Ovary (tissue), 9 donors: ENCODE results near the gene ST8SIA6. TPM values are rescaled to one million over a fixed set of nuclear protein-coding genes. Genes with fewer than 3 reads are reported as not detected.

ENCODE experiments used
- DNase-seq, 5 donors: peaks; one replicate each; pipeline ENCODE4 v3.0.0-alpha.2; 2019 to 2020
- H3K27ac ChIP-seq, 2 donors: fragments of 200-600 bp; one replicate each; pipeline versions ENCODE4 v1.5.1 to v1.8.0; 2019 to 2022
- H3K27me3 ChIP-seq: fragments of 200-600 bp; one replicate; pipeline ENCODE4 v1.8.0; 2022
- H3K36me3 ChIP-seq: fragments of 200-600 bp; sonication (generic); one replicate; pipeline ENCODE4 v1.5.1; 2019
- H3K4me1 ChIP-seq: one replicate; pipeline ENCODE4 v1.8.1; 2013; ENCODE audit warnings: mild to moderate bottlenecking, moderate library complexity; ENCODE audit not compliant: insufficient read depth
- H3K4me3 ChIP-seq: fragments of 200-600 bp; sonication (generic); one replicate; pipeline ENCODE4 v1.5.1; 2017
- H3K9me3 ChIP-seq, 2 donors: fragments of 200-600 bp in 1 of 2; sonication (generic) in 1 of 2; one replicate each; pipeline versions ENCODE4 v1.5.1 to v1.8.1; 2013 to 2019; ENCODE audit warnings: mild to moderate bottlenecking in 1 of 2, moderate library complexity in 1 of 2
- EP300 ChIP-seq: sonication (generic); formaldehyde crosslinking; IDR thresholded peaks from one replicate; pipeline ENCODE4 v1.6.1; 2017; ENCODE audit warnings: antibody characterized with exemption
- POLR2A ChIP-seq: fragments of 450-650 bp; IDR thresholded peaks from one replicate; pipeline ENCODE4 v1.6.1; 2017; ENCODE audit warnings: antibody characterized with exemption, mild to moderate bottlenecking, moderate library complexity
- WGBS, 3 donors: extraction: QIAGEN DNeasy Blood & Tissue Kit in 1 of 3; methylation state at CpG; one replicate each; pipeline versions ENCODE4 v1.1.5 to v1.1.7; 2013 to 2017; 5-methylcytosine and 5-hydroxymethylcytosine counted together
- intact Hi-C, 4 donors: fragments of 100-400 bp; cut with DNase I; formaldehyde crosslinking; loops; one replicate each; pipeline versions ENCODE4 v1.11.0 to v1.15.1; 2022 to 2023
- polyA plus RNA-seq, 2 donors: library from polyadenylated mRNA; stranded (reverse); fragments of 200-250 nt in 1 of 2; fragments of 350-450 nt in 1 of 2; fragmentation: Illumina TruSeq in 1 of 2; extraction: RNeasy Lipid Tissue Mini Kit (QIAGEN cat#74804) in 1 of 2; gene quantifications; one replicate each; pipeline ENCODE4 v1.2.3, GENCODE V29; 2013 to 2014
- total RNA-seq, 7 donors: library from RNA; depleted of rRNA in 2 of 7; stranded (reverse); fragments of >200 nt in 2 of 7; fragmentation: NEBNext Ultra II Directional in 3 of 7; extraction: Animal tissue kit (Norgen Biotek cat#: 25700) in 3 of 7; gene quantifications; one replicate each; pipeline versions ENCODE4 v1.1.0 to v1.2.4, GENCODE V29; 2016 to 2023
- TF ChIP-seq, protein P1 (sequence below), 3 donors: fragments of 450-650 bp in 2 of 3; fragments of 200-600 bp in 1 of 3; IDR thresholded peaks; one replicate each; pipeline versions ENCODE4 v1.5.1 to v1.8.0; 2016 to 2022; ENCODE audit warnings: antibody characterized with exemption in 3 of 3, mild to moderate bottlenecking in 1 of 3
- donor health status: DM: no; HTN: no; CAD: no; lungs with moderate emphysema.
- donor health status: DM: no; HTN: no; CAD: no.
- donor health status: Bipolar disorder and iron deficiency.
- donor health status: DM: yes; HTN: yes; CAD: no.
- donor health status: DM: no; HTN: no; CAD: no.
- donor health status: DM: yes; HTN: yes; CAD: no.

Gene ST8SIA6
- total and polyA plus RNA-seq, 9 donors: 0.22 to 2.1 (median 0.95) TPM; not detected in 1

GRCh38 chr10:17464545-17464944, 10.2 kb upstream of the ST8SIA6 start:
- Histone ChIP-seq H3K36me3 (no peaks in the 10 kb centered on the region), H3K4me1 (no peaks in the 10 kb centered on the region), H3K27me3 (no peaks in the 10 kb centered on the region), H3K4me3 (no peak overlapping the region), H3K27ac (no peak overlapping the region), H3K9me3 (no peaks in the 10 kb centered on the region)
- intact Hi-C loops: no loop called here
- 83 to 90% (median 88%) methylated on average over 5 of the region's 5 CpGs for WGBS, 3 donors
- TF ChIP-seq EP300 (no peak), POLR2A (no peak)
- TF ChIP-seq, protein P1, sequence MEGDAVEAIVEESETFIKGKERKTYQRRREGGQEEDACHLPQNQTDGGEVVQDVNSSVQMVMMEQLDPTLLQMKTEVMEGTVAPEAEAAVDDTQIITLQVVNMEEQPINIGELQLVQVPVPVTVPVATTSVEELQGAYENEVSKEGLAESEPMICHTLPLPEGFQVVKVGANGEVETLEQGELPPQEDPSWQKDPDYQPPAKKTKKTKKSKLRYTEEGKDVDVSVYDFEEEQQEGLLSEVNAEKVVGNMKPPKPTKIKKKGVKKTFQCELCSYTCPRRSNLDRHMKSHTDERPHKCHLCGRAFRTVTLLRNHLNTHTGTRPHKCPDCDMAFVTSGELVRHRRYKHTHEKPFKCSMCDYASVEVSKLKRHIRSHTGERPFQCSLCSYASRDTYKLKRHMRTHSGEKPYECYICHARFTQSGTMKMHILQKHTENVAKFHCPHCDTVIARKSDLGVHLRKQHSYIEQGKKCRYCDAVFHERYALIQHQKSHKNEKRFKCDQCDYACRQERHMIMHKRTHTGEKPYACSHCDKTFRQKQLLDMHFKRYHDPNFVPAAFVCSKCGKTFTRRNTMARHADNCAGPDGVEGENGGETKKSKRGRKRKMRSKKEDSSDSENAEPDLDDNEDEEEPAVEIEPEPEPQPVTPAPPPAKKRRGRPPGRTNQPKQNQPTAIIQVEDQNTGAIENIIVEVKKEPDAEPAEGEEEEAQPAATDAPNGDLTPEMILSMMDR (IDR thresholded peaks at IDR 0.05): no peak
- no peak for DNase-seq

GRCh38 chr10:17460756-17461155, 6.4 kb upstream of the ST8SIA6 start:
- Histone ChIP-seq H3K27me3 (no peaks in the 10 kb centered on the region), H3K9me3 (no peaks in the 10 kb centered on the region), H3K27ac (no peak overlapping the region), H3K4me1 (no peaks in the 10 kb centered on the region), H3K36me3 (no peaks in the 10 kb centered on the region), H3K4me3 (no peak overlapping the region)
- TF ChIP-seq POLR2A (no peak), EP300 (no peak)
- TF ChIP-seq, protein P1 (IDR thresholded peaks at IDR 0.05): no peak
- intact Hi-C loops: no loop called here
- no peak for DNase-seq

DNA sequence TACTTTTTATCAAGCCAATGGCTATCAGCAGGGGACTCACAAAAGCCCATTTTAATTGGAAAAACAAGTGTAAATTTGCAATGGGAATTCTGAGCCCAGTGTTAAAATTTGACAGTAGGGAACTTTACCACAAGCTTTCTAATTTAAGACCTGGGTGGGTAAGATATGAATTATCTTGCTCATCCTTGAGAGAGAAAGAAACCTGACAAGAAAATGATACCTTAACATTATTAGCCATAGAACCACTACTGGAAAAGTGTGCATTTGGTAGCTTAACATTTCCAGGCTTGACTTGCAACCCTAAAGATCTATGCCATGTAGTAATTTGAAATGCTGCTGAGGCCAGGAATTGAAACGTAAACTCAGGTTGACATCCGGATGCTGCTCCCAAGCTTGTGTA, 2.7 kb upstream of the ST8SIA6 start:
- Histone ChIP-seq H3K4me3 (no peak overlapping the region), H3K36me3 (no peaks in the 10 kb centered on the region), H3K27me3 (no peaks in the 10 kb centered on the region), H3K9me3 (peaks cover 0 to 6% of the 10 kb centered on the region in 2 donors), H3K4me1 (peaks cover 4% of the 10 kb centered on the region), H3K27ac (no peak overlapping the region)
- TF ChIP-seq, protein P1 (IDR thresholded peaks at IDR 0.05): no peak
- TF ChIP-seq EP300: no peak
- no peak for TF ChIP-seq POLR2A
- intact Hi-C loops: no loop called here
- 92 to 96% (median 95%) methylated on average over 2 of the region's 2 CpGs for WGBS, 3 donors
- DNase-seq: no peak

DNA sequence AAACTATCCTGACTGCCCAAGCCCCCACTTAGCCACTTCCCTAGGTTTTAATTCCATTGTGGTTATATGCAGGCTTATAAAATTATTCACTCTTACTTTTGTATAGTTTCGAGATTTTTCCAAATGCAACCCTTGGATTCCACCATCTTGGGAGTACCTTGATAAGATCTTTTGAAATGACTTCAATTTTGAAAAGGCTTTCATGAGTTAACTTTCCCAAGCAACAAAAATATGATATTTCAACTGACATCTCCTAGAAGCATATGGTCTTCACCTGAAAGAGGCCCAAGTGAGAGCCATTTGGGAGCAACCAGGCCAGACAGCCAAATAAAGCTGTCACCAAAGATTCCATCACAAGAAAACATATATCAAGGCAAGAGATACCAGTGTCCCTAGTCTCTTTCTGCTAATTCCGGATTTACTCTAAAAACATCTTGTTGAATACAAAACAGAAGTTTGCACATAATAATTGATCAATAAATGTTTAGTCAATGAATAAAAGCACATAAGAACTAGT, 1.7 kb upstream of the ST8SIA6 start:
- TF ChIP-seq, protein P1 (IDR thresholded peaks at IDR 0.05): no peak
- no peak for TF ChIP-seq EP300
- DNase-seq: no peak
- intact Hi-C loops: no loop called here
- 90 to 99% (median 97%) methylated on average over 2 of the region's 2 CpGs for WGBS, 3 donors
- no peaks in the 10 kb centered on the region for H3K27me3 ChIP-seq
- no peak overlapping the region for H3K4me3 ChIP-seq
- H3K9me3 ChIP-seq: peaks cover 0 to 6% of the 10 kb centered on the region in 2 donors
- no peak overlapping the region for H3K27ac ChIP-seq
- H3K4me1 ChIP-seq: peaks cover 4% of the 10 kb centered on the region
- H3K36me3 ChIP-seq: no peaks in the 10 kb centered on the region
